GOT3 (cell line): ENCODE results near the gene ZFHX2.
A peak's percentile ranks its signal among the peaks of the same experiment; 100 is the strongest.
"Not testable (repeated sequence)": the region's sequence is repeated elsewhere in the genome, so short reads cannot be mapped to it uniquely, and the experiment has no call there.

Experiments used
- DNase-seq: peaks from one replicate; lab custom pipeline; 2025; ENCODE audit warnings: mixed read lengths; lab: John Stamatoyannopoulos, UW

Gene ZFHX2

DNA sequence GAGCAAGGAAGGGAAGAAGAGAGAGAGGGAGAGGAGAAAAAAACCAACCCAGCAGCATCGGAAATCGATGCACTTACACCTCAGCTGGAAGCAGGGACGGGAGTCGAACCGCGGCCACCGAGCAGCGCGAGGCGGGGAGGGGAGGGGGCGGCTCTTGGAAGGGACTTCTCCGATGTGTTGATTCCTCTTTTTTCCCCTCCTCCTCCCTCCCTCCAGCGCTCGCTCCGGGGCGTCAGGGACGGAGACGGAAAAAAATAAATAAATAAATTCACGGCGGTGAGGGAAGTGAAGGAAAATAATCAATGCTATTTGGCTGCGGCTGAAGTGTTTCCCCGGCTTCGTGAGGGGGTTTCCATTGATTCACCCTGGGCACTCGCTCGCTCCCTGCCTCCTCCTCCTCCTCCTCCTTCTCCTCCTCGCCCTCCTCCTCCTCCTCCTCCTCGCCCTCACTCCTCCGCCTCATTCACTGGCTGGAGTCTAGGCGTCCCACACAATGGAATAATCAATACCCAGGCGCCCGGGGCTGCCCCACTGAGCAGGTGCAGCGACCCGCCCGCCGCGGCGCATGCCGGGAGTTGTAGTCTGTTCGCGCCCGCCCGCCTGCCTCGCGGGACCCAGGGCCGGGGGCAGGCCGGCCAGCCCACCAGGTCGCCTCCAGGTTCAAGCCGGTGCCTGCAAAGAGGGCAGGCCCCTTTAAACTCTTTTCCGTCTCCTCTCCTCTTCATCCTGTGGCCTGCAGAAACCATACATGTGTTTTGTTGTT, at the start of gene ZFHX2:
Gene ZFHX2 (minus strand): TSS at position 500 of the 763 bp plus-strand sequence. CDS start 16,440 bp downstream, outside the sequence.
- DNase-seq = no peak

GRCh38 chr14:23600806-23601205, 49.2 kb upstream of the ZFHX2 start:
- DNase-seq = no peak

DNA sequence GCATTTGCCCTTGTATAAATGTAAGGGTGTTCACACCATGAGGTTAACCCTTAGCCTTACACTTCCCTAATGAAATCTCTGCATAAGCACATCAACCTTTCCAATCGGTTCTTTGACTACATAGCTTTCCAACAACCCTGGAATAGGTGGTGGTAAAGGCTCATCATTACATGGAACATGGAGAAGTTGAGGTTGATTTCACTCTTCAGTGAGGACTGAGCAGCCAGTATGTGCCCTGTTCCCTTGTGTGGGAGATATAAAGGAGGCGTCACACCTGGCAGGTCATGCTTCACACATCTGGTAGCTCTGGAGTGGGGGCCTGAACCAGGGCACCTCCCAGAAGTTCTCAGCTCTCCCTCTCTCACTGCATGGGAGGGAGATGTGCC, 48.8 kb upstream of the ZFHX2 start:
- DNase-seq = no peak

DNA sequence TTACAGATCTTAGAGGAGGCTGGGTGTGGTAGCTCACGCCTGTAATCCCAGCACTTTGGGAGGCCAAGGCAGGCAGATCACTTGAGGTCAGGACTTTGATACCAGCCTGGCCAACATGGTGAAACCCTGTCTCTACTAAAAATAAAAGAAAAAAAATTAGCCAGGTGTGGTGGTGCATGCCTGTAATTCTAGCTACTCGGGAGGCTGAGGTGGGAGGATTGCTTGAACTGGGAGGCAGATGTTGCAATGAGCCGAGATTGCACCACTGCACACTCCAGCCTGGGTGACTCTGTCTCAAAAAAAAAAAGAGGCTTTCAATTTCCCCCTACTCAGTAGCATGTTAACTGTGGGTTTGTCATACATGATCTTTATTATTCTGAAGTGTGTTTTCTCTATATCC, 42.6 kb upstream of the ZFHX2 start:
- not testable (repeated sequence) for DNase-seq

GRCh38 chr14:23590198-23590597, 38.6 kb upstream of the ZFHX2 start:
- no peak for DNase-seq

GRCh38 chr14:23589606-23590005, 38.0 kb upstream of the ZFHX2 start:
- DNase-seq = no peak

DNA sequence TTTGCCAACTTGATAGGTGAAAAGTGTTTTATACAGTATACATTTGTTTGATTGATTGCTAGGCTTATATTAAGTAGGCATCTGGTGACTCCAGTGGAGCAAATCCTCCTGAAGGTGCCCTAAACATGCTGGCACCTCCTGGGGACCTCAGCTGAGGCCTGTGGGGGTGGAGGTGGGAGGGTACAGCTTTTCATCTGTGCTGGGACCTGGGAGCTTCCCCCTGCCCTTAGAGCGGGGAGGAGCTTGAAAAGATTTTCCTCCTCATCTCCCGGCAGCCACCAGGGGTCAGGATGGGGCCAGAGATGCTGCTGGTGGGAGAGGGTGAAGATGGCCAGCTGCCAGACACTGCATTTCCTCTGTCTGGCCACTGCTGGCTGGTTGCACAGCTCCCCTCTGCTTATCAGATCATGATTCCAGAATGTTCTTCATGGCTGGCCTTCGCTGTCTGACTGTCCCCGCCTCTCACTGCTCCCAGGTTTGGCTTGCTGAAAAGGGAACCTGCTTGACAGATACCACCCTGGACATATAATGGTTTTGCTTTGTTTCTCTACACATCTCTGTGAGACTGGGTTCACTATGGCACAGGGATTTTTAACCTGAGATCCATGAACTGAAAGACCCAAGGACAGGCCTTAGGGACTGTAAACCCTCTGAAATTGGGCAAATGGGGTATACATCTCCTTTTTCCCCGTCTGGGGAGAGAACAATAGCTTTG, 37.5 kb upstream of the ZFHX2 start:
- DNase-seq = peak; percentile 24

DNA sequence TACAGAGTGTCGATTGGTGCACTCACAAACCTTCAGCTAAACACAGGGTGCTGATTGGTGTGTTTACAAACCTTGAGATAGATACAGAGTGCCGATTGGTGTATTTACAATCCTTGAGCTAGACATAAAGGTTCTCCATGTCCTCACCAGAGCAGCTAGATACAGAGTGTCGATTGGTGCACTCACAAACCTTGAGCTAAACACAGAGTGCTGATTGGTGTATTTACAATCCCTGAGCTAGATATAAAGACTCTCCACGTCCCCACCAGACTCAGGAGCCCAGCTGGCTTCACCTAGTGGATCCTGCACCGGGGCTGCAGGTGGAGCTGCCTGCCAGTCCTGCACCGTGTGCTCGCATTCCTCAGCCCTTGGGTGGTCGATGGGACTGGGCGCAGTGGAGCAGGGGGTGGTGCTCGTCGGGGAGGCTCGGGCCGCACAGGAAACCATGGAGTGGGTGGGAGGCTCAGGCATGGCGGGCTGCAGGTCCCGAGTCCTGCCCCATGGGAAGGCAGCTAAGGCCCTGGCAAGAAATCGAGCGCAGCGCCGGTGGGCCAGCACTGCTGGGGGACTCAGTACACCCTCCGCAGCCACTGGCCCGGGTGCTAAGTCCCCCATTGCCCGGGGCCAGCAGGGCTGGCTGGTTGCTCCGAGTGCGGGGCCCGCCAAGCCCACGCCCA, 33.1 kb upstream of the ZFHX2 start:
- DNase-seq = not testable (repeated sequence)

- DNase-seq = not testable (repeated sequence)
These were observed 32.4 kb upstream of the ZFHX2 start for GRCh38 chr14:23583761-23584526.

DNA sequence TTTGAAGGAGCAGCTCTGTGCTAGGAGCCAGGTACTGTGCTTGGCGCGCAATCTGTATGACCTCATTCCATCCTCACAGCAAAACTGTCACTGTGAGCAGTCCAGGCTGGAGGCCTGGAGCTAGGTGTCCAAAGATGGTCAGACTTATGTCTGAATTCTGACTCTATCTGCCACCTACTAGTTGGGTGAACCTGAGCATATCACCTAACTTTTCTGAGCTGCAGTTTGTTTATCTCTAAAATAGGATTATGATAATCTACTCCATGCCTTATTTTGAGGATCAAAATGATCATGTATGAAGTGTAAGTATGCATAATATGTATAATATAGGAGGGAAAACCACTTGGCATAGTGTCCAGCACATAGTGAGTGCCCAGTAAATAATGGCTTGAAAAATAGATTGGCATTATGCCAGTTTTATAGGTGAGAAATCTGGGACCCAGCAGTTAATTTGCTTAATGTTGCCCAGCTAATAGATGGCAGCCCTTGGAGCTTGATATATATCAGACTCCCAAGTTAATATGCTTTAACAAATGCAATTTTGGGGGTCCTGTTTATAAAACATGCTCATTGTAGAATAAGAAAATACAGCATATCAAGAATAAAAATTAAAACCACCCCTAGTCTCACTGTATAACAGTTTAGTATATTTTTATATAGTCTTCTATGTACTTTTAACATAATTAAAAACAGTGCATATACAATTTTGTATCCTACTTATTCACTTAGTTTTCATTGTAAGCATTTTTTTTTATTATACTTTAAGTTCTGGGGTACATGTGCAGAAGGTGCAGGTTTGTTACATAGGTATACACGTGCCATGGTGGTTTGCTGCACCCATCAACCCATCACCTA, 31.6 kb upstream of the ZFHX2 start:
- DNase-seq = no peak

DNA sequence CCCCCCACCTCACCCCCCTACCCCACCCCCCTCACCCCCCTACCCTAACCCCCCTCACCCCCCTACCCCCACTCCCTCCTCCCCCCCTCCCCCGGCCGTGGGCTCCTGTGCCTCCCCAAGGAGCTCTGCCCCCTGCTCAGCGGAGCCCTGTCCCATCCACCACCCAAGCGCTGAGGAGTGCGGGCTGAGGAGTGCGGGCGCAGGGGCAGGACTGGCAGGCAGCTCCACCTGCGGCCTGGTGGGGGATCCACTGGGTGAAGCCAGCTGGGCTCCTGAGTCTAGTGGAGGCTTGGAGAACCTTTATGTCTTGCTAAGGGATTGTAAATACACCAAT, 29.4 kb upstream of the ZFHX2 start:
- DNase-seq = no peak

DNA sequence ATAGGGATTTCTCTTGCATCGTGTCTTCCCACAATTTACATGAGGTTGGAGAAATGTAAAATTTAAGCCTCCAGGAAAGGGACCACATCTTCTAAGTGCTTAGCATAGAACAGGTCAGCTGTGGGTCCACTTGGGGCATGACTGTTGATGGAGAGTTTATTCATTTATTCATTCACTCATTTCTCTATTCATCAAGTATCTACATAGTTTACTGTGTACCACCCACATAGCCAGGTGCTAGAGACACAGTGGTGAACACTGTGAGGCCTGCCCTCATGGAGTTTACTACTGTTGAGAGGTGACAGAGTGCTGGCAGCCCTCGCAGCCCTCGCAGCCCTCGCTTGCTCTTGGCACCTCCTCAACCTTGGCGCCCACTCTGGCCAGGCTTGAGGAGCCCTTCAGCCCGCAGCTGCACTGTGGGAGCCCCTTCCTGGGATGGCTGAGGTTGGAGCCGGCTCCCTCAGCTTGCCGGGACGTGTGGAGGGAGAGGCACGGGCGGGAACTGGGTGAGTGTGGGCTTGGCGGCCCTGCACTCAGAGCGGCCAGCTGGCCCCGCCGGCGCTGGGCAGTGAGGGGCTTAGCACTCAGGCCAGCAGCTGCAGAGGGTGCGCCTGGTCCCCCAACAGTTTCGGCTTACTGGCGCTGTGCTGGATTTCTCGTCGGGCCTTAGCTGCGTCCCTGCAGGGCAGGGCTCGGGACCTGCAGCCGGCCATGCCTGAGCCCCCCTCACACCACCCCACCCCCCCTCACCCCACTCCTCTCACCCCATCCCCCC, 28.8 kb upstream of the ZFHX2 start:
- no peak for DNase-seq

DNA sequence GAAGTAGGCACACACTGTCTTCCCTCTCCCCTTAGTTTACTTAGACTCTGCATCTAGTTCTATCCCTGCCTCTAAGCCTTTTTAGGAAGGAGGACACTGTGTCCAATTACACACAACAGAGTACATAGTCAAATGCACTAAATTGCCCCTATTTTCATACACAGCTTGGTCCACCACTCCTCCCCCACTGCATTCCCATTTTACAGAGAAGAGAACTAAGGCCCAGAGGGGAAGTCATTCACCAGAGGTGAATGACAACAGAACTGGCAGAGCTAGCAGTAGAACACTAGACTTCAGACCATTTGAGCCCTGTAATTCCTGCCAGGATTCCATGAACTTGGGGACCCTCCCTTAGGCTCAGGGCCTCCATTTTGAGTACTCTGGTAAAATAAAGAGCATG, 28.2 kb upstream of the ZFHX2 start:
- DNase-seq = no peak

DNA sequence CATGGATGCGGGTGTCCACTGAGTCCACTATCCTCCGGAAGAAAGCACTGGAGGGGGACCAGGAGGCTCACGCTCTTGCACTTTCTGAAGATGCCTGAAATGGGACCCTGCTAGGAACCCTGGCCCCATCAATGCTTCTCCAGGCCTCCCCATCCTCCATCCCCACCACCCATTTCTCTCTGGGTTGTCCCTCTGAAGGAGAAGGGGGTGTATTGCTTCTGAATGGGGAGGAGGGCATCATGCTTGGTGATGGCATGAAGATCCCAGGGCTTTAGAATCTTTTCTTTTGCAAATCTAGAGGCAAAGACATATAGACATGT, 27.7 kb upstream of the ZFHX2 start:
- DNase-seq = no peak

GRCh38 chr14:23578560-23579310, 27.2 kb upstream of the ZFHX2 start, which contains the start of gene JPH4:
Gene JPH4 (minus strand): TSS chr14:23578790. CDS start chr14:23577453, 1,337 bp downstream.
- DNase-seq = no peak

DNA sequence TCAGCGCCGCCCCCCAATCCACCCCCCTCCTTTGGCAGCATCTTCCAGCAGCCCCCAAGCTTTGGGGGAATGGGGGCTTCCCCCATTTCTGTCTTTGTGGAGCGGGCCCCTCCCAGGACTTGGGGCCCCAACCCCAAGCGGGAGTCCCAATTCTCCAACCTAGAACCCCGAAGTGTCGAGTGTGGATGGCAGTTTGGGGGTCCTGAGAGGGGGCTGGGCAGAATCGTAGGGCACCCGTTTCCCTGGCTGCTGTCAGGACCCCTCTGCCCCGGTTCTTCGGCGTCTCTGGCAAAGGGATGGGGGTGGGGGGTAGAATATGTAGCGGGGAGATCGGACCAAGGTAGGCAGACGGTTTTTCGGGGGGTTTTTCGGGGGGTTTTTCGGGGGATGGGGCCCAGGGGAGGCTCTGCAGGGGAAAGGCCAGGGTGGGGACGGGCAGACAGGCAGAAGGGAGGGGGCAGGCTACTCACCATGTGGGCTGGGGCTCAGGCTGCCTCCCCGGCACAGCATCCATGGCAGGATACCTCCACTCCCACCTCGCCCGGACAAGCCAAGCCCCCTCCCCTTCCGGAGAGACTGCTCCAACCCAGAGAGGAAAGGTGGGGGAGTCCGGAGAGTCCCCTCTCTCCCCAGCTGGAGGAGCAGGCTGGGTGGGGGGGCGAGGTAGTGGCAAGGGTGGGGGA, 26.3 kb upstream of the ZFHX2 start:
- DNase-seq = no peak

- DNase-seq = no peak
These were observed 25.6 kb upstream of the ZFHX2 start for GRCh38 chr14:23577004-23577681.

GRCh38 chr14:23573384-23574015, 21.9 kb upstream of the ZFHX2 start:
- no peak for DNase-seq
